PFSK-1 (cell line): ENCODE data around the gene TSPAN3.

Source experiments
- FOXP2 ChIP-seq: optimal IDR thresholded peaks from 2 replicates; pipeline ENCODE3; 2011; ENCODE audit warnings: borderline replicate concordance, control low read depth, inconsistent platforms; ENCODE audit not compliant: insufficient read depth; ENCODE audit errors: extremely low read length, extremely low read depth
- POLR2AphosphoS5 ChIP-seq: IDR thresholded peaks from 2 replicates; pipeline ENCODE4 v1.6.1; 2012; ENCODE audit warnings: low read depth, mild to moderate bottlenecking, control low read depth, low read length, moderate library complexity
- SIN3A ChIP-seq: IDR thresholded peaks from 2 replicates; pipeline ENCODE4 v1.6.1; 2012; ENCODE audit warnings: mild to moderate bottlenecking, low read length, moderate library complexity, borderline replicate concordance; ENCODE audit not compliant: insufficient read depth
- TAF1 ChIP-seq: IDR thresholded peaks from 2 replicates; pipeline ENCODE4 v1.6.1; 2012; ENCODE audit warnings: low read length, control low read depth, borderline replicate concordance; ENCODE audit not compliant: insufficient read depth
- TF ChIP-seq, protein P1 (sequence below), 2 experiments: IDR thresholded peaks; 2 replicates each; pipeline versions ENCODE4 v1.6.1 to v1.8.0; 2011 to 2012; ENCODE audit warnings: low read depth in 2 of 2, low read length in 2 of 2, control low read depth in 1 of 2, inconsistent platforms in 1 of 2, mild to moderate bottlenecking in 1 of 2, moderate library complexity in 1 of 2; ENCODE audit not compliant: insufficient read depth in 1 of 2

The TSPAN3 gene

DNA sequence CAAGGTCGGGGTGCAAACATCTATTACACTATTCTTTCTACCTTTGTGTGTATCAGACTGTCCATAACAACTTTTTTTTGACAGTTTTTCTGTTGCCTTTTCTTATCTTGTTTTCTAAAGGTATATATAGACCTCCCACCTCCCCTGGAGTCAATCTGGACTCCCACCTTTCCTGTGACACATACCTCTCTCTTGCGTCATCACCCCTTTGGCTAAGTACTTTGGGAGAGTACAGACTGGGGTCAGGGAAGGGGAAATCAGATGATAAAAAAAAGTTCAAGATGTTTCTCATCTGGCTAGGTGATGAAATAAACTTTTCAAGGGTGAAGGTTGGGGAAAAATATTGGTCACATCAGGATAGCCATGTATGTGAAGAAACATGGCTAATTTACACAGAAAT is 17.2 kb downstream of the TSPAN3 start:
- TF ChIP-seq TAF1, result no peak
- no peak for TF ChIP-seq POLR2AphosphoS5
- no peak for TF ChIP-seq FOXP2
- TF ChIP-seq SIN3A, result no peak
- TF ChIP-seq, protein P1, sequence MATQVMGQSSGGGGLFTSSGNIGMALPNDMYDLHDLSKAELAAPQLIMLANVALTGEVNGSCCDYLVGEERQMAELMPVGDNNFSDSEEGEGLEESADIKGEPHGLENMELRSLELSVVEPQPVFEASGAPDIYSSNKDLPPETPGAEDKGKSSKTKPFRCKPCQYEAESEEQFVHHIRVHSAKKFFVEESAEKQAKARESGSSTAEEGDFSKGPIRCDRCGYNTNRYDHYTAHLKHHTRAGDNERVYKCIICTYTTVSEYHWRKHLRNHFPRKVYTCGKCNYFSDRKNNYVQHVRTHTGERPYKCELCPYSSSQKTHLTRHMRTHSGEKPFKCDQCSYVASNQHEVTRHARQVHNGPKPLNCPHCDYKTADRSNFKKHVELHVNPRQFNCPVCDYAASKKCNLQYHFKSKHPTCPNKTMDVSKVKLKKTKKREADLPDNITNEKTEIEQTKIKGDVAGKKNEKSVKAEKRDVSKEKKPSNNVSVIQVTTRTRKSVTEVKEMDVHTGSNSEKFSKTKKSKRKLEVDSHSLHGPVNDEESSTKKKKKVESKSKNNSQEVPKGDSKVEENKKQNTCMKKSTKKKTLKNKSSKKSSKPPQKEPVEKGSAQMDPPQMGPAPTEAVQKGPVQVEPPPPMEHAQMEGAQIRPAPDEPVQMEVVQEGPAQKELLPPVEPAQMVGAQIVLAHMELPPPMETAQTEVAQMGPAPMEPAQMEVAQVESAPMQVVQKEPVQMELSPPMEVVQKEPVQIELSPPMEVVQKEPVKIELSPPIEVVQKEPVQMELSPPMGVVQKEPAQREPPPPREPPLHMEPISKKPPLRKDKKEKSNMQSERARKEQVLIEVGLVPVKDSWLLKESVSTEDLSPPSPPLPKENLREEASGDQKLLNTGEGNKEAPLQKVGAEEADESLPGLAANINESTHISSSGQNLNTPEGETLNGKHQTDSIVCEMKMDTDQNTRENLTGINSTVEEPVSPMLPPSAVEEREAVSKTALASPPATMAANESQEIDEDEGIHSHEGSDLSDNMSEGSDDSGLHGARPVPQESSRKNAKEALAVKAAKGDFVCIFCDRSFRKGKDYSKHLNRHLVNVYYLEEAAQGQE (IDR thresholded peaks at IDR 0.05; ENCODE audit: insufficient read depth in 1 of 2, low read depth in 2 of 2, low read length in 2 of 2), result no peak

GRCh38 chr15:77052556-77052955 is 18.4 kb downstream of the TSPAN3 start:
- TF ChIP-seq POLR2AphosphoS5 (no peak), SIN3A (no peak), TAF1 (no peak), FOXP2 (no peak)
- TF ChIP-seq, protein P1 (IDR thresholded peaks at IDR 0.05; ENCODE audit: insufficient read depth in 1 of 2, low read depth in 2 of 2, low read length in 2 of 2), result no peak

DNA sequence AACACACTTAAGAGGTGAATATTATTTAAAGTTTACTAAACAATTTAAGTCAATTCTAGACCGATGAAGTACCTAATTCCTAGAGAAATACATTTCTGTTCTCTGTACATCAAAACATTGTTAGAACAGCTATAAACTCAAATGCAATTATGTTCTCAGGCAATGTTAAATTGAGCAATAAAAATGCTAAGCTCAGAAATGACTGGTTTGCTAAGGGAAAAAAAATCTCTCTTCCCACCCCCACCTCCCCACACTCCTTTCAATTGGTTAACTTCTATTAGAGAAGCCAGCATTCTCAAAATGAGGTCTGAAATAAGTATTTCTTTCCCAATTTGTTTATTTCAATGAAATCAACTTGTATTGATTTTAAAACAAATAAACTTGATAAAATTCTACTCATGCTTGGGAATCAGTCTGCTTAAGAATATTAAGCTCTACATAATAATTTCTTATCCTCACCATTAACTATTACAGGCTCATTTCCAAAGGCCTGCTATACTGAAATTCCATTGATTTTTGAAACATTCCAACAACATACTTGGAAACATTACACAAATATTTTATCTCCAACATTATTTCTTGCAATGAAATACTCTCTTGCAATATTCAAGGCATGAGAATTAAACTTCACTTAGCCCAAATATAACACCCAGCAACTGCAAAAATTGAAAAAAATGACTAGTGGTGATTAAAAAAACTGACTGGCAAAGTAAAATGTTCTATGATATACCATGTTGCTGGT is 22.6 kb downstream of the TSPAN3 start:
- TF ChIP-seq TAF1 (no peak), POLR2AphosphoS5 (no peak), SIN3A (no peak), FOXP2 (no peak)
- TF ChIP-seq, protein P1 (IDR thresholded peaks at IDR 0.05; ENCODE audit: insufficient read depth in 1 of 2, low read depth in 2 of 2, low read length in 2 of 2), result no peak

DNA sequence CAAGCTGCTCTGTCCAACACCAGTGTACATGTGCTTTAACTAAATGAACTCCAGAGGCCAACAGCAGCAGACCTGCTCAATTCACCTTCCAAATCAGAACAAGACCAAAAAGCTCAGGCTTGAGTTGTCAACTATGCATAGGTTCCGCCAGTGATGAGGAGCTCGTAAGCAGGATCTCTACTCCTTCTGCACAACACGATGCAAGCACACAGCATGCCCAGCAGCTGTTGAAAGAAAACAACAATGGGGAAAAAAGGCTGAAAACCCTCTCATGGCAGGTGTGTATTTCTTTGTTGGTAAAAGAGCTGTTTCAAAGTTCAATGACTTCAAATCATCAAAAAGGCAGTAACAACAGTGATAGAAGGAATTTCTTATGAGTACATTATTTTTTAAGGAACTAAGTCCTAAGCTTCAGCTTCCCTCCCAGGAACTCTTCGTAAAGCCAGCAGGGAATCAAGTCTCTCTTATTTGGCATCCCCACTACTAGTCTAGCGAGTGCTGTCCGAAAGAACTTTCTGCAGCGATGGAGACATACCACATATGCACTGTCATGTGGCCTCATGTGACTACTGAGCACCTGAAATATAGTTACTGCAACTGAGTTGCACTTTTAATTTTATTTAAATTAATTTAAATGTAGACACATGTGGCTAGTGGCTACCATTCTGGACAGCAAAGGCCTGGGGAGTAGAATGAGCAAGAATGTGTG is 24.1 kb downstream of the TSPAN3 start:
- TF ChIP-seq TAF1, result no peak
- TF ChIP-seq POLR2AphosphoS5, result no peak
- TF ChIP-seq SIN3A, result no peak
- TF ChIP-seq, protein P1 (IDR thresholded peaks at IDR 0.05; ENCODE audit: insufficient read depth in 1 of 2, low read depth in 2 of 2, low read length in 2 of 2), result no peak
- no peak for TF ChIP-seq FOXP2

DNA sequence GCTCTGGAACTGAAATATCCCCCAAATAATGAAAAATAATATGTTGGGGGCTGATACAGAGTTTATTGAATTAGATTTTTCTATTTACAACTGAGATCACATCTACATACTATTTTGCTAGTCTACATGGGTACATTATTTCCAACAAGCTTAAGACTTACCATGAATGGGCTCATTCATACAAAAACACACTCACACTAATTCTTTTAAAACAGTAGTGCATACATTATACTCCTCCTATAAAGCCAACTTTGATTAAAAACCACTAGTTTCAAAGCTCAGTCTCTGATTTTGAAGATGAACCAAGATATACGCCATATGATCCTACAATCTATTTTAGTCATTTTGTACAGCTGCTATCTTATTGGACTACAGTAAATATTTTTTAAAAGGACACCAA is 24.9 kb downstream of the TSPAN3 start:
- TF ChIP-seq, protein P1 (IDR thresholded peaks at IDR 0.05; ENCODE audit: insufficient read depth in 1 of 2, low read depth in 2 of 2, low read length in 2 of 2), result no peak
- TF ChIP-seq FOXP2, result no peak
- no peak for TF ChIP-seq POLR2AphosphoS5
- no peak for TF ChIP-seq TAF1
- TF ChIP-seq SIN3A, result no peak
